Measurements from ENCODE around the gene LIMS2.

LIMS2 gene

GRCh38 chr2:127660291-127660578, 15.1 kb downstream of the LIMS2 start:
- no peak overlapping the region for H3K27ac ChIP-seq
- no peak for DNase-seq (ENCODE audit: low read depth, low spot score)

- no peak for DNase-seq (ENCODE audit: low read depth, low spot score)
- no peak overlapping the region for H3K27ac ChIP-seq
These were observed 15.7 kb downstream of the LIMS2 start for GRCh38 chr2:127659408-127660290.

- H3K27ac ChIP-seq: no peak overlapping the region
- no peak for DNase-seq (ENCODE audit: low read depth, low spot score)
These were observed 16.5 kb downstream of the LIMS2 start for GRCh38 chr2:127658641-127659407.

- no peak for DNase-seq (ENCODE audit: low read depth, low spot score)
- no peak overlapping the region for H3K27ac ChIP-seq
These were observed 17.2 kb downstream of the LIMS2 start for GRCh38 chr2:127658146-127658545.

- no peak for DNase-seq (ENCODE audit: low read depth, low spot score)
- no peak overlapping the region for H3K27ac ChIP-seq
These were observed 18.1 kb downstream of the LIMS2 start for GRCh38 chr2:127657232-127657595.

GRCh38 chr2:127656569-127657231, 18.6 kb downstream of the LIMS2 start:
- no peak for DNase-seq (ENCODE audit: low read depth, low spot score)
- no peak overlapping the region for H3K27ac ChIP-seq

- no peak overlapping the region for H3K27ac ChIP-seq
- no peak for DNase-seq (ENCODE audit: low read depth, low spot score)
These were observed 19.9 kb downstream of the LIMS2 start for GRCh38 chr2:127655209-127656073.

GRCh38 chr2:127654838-127655175, 20.5 kb downstream of the LIMS2 start:
- no peak overlapping the region for H3K27ac ChIP-seq
- DNase-seq (ENCODE audit: low read depth, low spot score): no peak

- DNase-seq (ENCODE audit: low read depth, low spot score): no peak
These were observed 21.1 kb downstream of the LIMS2 start for GRCh38 chr2:127654084-127654837.

GRCh38 chr2:127653421-127654083, 21.8 kb downstream of the LIMS2 start:
- no peak for DNase-seq (ENCODE audit: low read depth, low spot score)

More at GRCh38 chr2:127654084-127654837, 21.1 kb downstream of the LIMS2 start:
- H3K27ac ChIP-seq: no peak overlapping the region

GRCh38 chr2:127652786-127653357, 22.5 kb downstream of the LIMS2 start:
- no peak for DNase-seq (ENCODE audit: low read depth, low spot score)
- no peak overlapping the region for H3K27ac ChIP-seq

More at GRCh38 chr2:127653421-127654083, 21.8 kb downstream of the LIMS2 start:
- H3K27ac ChIP-seq: no peak overlapping the region

GRCh38 chr2:127651971-127652550, 23.3 kb downstream of the LIMS2 start:
- no peak for DNase-seq (ENCODE audit: low read depth, low spot score)
- H3K27ac ChIP-seq: no peak overlapping the region

GRCh38 chr2:127651381-127651809, 23.9 kb downstream of the LIMS2 start:
- no peak for DNase-seq (ENCODE audit: low read depth, low spot score)

GRCh38 chr2:127650785-127651380, 24.4 kb downstream of the LIMS2 start:
- no peak overlapping the region for H3K27ac ChIP-seq
- DNase-seq (ENCODE audit: low read depth, low spot score): no peak

More at GRCh38 chr2:127651381-127651809, 23.9 kb downstream of the LIMS2 start:
- no peak overlapping the region for H3K27ac ChIP-seq

- H3K27ac ChIP-seq: no peak overlapping the region
- DNase-seq (ENCODE audit: low read depth, low spot score): no peak
These were observed 25.1 kb downstream of the LIMS2 start for GRCh38 chr2:127650041-127650784.

GRCh38 chr2:127649684-127650040, 25.7 kb downstream of the LIMS2 start:
- H3K27ac ChIP-seq: no peak overlapping the region
- peak; percentile 20 for DNase-seq (ENCODE audit: low read depth, low spot score)

GRCh38 chr2:127649100-127649611, 26.2 kb downstream of the LIMS2 start:
- H3K27ac ChIP-seq: no peak overlapping the region
- no peak for DNase-seq (ENCODE audit: low read depth, low spot score)
